ENCODE data around the gene PHAF1. TPM values are rescaled to one million over a fixed set of nuclear protein-coding genes. Genes with fewer than 3 reads are reported as not detected.

The PHAF1 gene
- polyA plus RNA-seq, 1 donor from 2014 or later, result 9.8 TPM

GRCh38 chr16:67190041-67190440 lies 80.3 kb downstream of the PHAF1 start, which contains the start of gene EXOC3L1:
TSS of gene EXOC3L1 (minus strand) at chr16:67190136. CDS start at chr16:67189676, 460 bp downstream.
- H3K9me2 ChIP-seq (ENCODE audit: insufficient read depth, low read length), result no peaks in the 10 kb centered on the region
- H3K4me3 ChIP-seq (ENCODE audit: low read length), result no peak within 1 kb of the TSS
- H2AFZ ChIP-seq (ENCODE audit: low read depth, low read length), result no peak within 1 kb of the TSS
- no peak within 1 kb of the TSS for H3K4me2 ChIP-seq (ENCODE audit: low read length)
- no peak for TF ChIP-seq RAD21 (conservative IDR thresholded peaks at IDR 0.05)
- no peak for TF ChIP-seq REST (IDR thresholded peaks at IDR 0.05; ENCODE audit: borderline replicate concordance)
- no peak for TF ChIP-seq SMC3 (conservative IDR thresholded peaks at IDR 0.05; ENCODE audit: poor library complexity)
- TF ChIP-seq TAF1 (IDR thresholded peaks at IDR 0.05; ENCODE audit: low read depth), result no peak
- no peak for TF ChIP-seq POLR2AphosphoS5 (IDR thresholded peaks at IDR 0.05)
- TF ChIP-seq EP300 (conservative IDR thresholded peaks at IDR 0.05; ENCODE audit: poor library complexity, severe bottlenecking), result no peak
- H3K27me3 ChIP-seq (ENCODE audit: insufficient read depth, low read depth, low read length), result no peaks in the 10 kb centered on the region
- no peak within 1 kb of the TSS for H3K27ac ChIP-seq (ENCODE audit: low read length)
- no peak within 1 kb of the TSS for H3K9ac ChIP-seq (ENCODE audit: low read length)
- peaks cover 15% of the 10 kb centered on the region for H3K79me2 ChIP-seq (replicated peaks; ENCODE audit: insufficient read depth, low read length)
- H3K36me3 ChIP-seq (ENCODE audit: insufficient read depth, low read length), result no peaks in the 10 kb centered on the region
- no peaks in the 10 kb centered on the region for H3K9me3 ChIP-seq (ENCODE audit: low read length)
- no peaks in the 10 kb centered on the region for H4K20me1 ChIP-seq (ENCODE audit: insufficient read depth)
- no peaks in the 10 kb centered on the region for H3F3A ChIP-seq (ENCODE audit: insufficient read depth, low read length, poor library complexity, severe bottlenecking)

- Histone ChIP-seq H2AFZ (ENCODE audit: low read depth, low read length) (no peak overlapping the region), H3K27me3 (ENCODE audit: insufficient read depth, low read depth, low read length) (no peaks in the 10 kb centered on the region), H3K4me3 (ENCODE audit: low read length) (no peak overlapping the region), H3K9me2 (ENCODE audit: insufficient read depth, low read length) (no peaks in the 10 kb centered on the region), H3K79me2 (replicated peaks; ENCODE audit: insufficient read depth, low read length) (peaks cover 15% of the 10 kb centered on the region), H4K20me1 (ENCODE audit: insufficient read depth) (no peaks in the 10 kb centered on the region), H3K9me3 (ENCODE audit: low read length) (no peaks in the 10 kb centered on the region), H3K4me2 (ENCODE audit: low read length) (no peak overlapping the region), H3K9ac (ENCODE audit: low read length) (no peak overlapping the region), H3K27ac (ENCODE audit: low read length) (no peak overlapping the region), H3F3A (ENCODE audit: insufficient read depth, low read length, poor library complexity, severe bottlenecking) (no peaks in the 10 kb centered on the region), H3K36me3 (ENCODE audit: insufficient read depth, low read length) (no peaks in the 10 kb centered on the region)
- TF ChIP-seq RAD21 (conservative IDR thresholded peaks at IDR 0.05) (no peak), TAF1 (IDR thresholded peaks at IDR 0.05; ENCODE audit: low read depth) (no peak), EZH2 (IDR thresholded peaks at IDR 0.05; ENCODE audit: borderline replicate concordance, insufficient read depth, low read length, poor library complexity, severe bottlenecking) (no peak), CTCF (IDR thresholded peaks at IDR 0.05; ENCODE audit: poor library complexity, severe bottlenecking) (no peak), EP300 (conservative IDR thresholded peaks at IDR 0.05; ENCODE audit: poor library complexity, severe bottlenecking) (no peak), POLR2AphosphoS5 (IDR thresholded peaks at IDR 0.05) (no peak), SMC3 (conservative IDR thresholded peaks at IDR 0.05; ENCODE audit: poor library complexity) (no peak)
Observed at GRCh38 chr16:67190448-67191399, 81.0 kb downstream of the PHAF1 start.

Data from neural cell (in vitro differentiated cells).